Urinary bladder (tissue), 4 donors: ENCODE measurements around the gene AOX1. TPM values are rescaled to one million over a fixed set of nuclear protein-coding genes. Genes with fewer than 3 reads are reported as not detected.

Experiments
- DNase-seq: peaks from one replicate; pipeline ENCODE4 v3.0.0-alpha.2; 2015; ENCODE audit errors: extremely low spot score
- H3K27ac ChIP-seq: one replicate; pipeline ENCODE4 v1.5.1; 2013; ENCODE audit warnings: low read depth, mild to moderate bottlenecking, moderate library complexity
- H3K36me3 ChIP-seq: one replicate; pipeline ENCODE4 v1.6.1; 2013; ENCODE audit warnings: mild to moderate bottlenecking, moderate library complexity; ENCODE audit not compliant: insufficient read depth
- H3K4me1 ChIP-seq: one replicate; pipeline ENCODE4 v1.6.1; 2013; ENCODE audit warnings: mild to moderate bottlenecking, moderate library complexity; ENCODE audit not compliant: insufficient read depth
- H3K4me3 ChIP-seq: one replicate; pipeline ENCODE4 v1.5.1; 2013; ENCODE audit warnings: low read depth, low read length
- WGBS: extraction: QIAGEN DNeasy Blood & Tissue Kit; methylation state at CpG from one replicate; pipeline ENCODE4 v1.1.7; 2013; 5-methylcytosine and 5-hydroxymethylcytosine counted together
- polyA plus RNA-seq: library from polyadenylated mRNA; stranded (reverse); fragments of 200-250 nt; gene quantifications from one replicate; pipeline ENCODE4 v1.2.3, GENCODE V29; 2013
- total RNA-seq: library from RNA; depleted of rRNA; stranded (reverse); fragments of >200 nt; gene quantifications from one replicate; pipeline ENCODE4 v1.2.3, GENCODE V29; 2014
- donor health status: healthy with polysubstance abuse.
- donor health status: healthy.

AOX1 gene
- total and polyA plus RNA-seq, 2 donors, result 6.0 to 140 TPM

DNA sequence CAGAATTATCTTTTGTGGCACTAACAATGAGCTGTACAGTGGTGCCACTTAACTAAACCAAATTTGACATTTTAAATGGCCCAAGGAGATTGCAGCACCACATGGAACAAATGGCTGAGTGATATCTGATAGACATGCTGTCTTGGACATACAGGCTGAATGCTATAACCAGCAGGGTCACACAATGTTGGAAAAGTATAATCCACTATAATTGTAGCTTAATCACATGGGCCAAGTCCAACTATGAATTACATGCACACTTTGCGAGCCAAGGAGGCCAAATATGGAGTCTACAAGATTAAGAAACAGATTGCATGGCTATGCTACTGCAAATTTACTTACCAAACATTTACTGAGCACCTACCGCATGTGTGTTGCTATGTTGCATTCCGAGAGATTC lies 69.0 kb downstream of the AOX1 start:
- DNase-seq, result no peak
- 92% methylated on average over 3 of the region's 3 CpGs for WGBS
- Histone ChIP-seq H3K4me3 (no peak overlapping the region), H3K4me1 (no peaks in the 10 kb centered on the region), H3K36me3 (no peaks in the 10 kb centered on the region), H3K27ac (no peak overlapping the region)

DNA sequence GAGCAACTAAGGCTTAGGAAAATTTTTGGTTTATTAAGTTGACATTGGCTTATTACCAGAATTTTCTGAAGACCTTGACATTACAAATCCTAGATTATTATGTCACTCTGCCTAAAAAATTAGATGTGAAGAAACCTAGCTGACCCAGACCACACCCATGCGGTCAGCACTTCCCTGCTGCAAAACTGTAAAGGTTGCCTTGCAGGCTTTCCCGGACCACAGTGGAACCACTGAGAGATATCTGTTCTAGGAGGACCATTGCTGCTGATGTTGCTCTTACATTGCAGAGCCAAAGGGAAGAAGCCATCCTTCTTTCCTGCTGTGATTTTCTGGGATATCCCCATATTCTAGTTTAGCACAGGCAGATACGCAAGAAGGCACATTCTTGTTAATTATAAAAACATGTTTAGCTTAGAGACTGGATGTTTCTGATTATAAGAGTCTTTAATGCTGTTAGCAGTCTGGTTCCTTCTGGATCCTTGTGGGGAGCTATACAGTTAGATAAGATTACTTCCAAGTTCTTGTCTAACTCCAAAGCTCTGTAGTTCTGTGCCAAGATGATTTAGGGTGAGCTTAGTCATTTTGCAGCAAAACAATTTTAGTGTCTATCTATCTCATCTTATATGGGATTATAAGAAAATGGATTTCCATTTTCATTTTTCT lies 70.2 kb downstream of the AOX1 start:
- no peak overlapping the region for H3K4me3 ChIP-seq
- WGBS, result 61% methylated on average over 3 of the region's 3 CpGs
- H3K4me1 ChIP-seq, result no peaks in the 10 kb centered on the region
- H3K36me3 ChIP-seq, result no peaks in the 10 kb centered on the region
- DNase-seq, result no peak
- no peak overlapping the region for H3K27ac ChIP-seq

DNA sequence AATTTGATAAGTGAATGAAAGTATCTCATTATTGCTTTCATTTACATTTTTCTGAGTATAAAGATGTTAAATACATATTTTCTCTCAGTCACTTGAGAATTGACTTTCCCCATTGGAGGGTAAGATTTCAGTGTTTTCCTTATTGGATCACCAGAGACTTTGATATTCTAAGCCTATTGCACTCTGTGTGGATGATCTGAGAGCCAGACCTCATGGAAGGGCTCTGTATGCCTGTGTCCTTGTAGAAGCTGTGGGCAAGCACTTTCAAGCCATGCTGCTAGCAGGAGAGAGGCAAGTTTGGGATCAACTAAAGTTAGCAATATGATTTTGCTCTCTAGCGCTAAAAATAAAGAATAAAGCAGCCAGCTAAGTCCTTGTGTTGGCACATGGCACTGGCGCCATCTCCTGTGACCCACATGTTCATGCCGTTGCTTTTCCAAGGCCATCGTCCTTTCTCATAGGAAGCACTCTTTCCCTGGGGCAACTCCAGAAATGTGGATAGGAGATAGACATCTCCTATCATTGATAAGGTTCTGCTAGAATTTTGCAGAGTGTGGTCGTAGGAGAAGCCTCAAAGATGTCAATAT lies 72.6 kb downstream of the AOX1 start:
- Histone ChIP-seq H3K27ac (no peak overlapping the region), H3K36me3 (no peaks in the 10 kb centered on the region), H3K4me3 (no peak overlapping the region), H3K4me1 (no peaks in the 10 kb centered on the region)
- no peak for DNase-seq
- WGBS, result 79% methylated on average over 5 of the region's 5 CpGs

DNA sequence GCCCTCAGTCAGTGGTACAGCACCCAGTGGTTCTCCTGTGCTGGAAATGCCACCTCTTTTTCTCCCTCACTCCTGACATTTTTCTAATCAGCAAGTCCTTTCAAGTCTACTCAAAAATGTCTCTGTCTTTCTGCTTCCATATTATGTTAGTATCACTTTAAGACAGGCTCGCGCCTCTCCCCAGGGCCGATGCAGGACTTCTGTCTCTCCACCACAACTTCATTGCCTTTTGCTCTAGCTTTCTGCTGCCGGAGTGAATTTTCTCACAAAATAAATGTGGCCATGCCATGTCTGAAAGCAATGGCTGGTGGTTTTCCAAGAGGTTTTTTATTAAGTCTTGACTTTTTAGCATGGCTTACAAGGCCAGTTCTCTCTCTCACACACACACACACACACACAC lies 73.6 kb downstream of the AOX1 start:
- H3K36me3 ChIP-seq, result no peaks in the 10 kb centered on the region
- no peaks in the 10 kb centered on the region for H3K4me1 ChIP-seq
- no peak for DNase-seq
- H3K27ac ChIP-seq, result no peak overlapping the region
- no peak overlapping the region for H3K4me3 ChIP-seq
- WGBS, result 61% methylated on average over 4 of the region's 4 CpGs

DNA sequence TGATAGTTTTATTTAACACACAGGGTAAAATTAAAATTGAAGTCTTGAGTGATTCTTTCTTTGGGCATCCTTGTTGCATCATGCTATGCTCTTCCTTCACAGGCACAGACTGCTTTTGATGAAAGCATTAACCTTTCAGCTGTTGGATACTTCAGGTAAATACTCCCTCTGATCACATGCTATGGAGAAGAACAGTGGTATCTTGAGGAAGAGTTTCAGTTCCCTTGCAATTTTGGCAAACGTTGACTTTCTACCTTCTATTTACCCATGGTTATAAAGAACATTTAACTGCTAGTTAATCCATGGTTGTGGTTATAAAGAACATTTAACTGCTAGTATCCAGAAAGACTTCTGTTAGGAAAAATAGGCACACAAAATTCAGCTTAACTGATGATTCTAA lies 75.7 kb downstream of the AOX1 start:
- H3K27ac ChIP-seq, result no peak overlapping the region
- H3K36me3 ChIP-seq, result no peaks in the 10 kb centered on the region
- DNase-seq, result no peak
- H3K4me1 ChIP-seq, result no peaks in the 10 kb centered on the region
- WGBS, result 58% methylated on average over 1 of the region's 1 CpG
- H3K4me3 ChIP-seq, result no peak overlapping the region

DNA sequence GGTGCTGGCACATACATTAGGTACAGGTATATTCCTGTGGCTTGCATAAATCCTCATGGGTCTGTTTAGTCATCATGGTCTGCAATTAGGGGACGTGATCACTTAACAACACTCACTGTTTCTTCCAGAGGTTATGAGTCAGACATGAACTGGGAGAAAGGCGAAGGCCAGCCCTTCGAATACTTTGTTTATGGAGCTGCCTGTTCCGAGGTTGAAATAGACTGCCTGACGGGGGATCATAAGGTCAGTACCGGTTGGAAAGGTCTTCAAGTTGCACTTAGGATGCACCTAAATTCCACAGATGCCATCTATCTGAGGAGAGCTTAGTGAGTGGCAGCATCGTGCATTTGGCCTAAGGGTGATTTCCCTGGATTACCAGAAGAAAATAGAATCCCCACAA lies 76.9 kb downstream of the AOX1 start:
- no peak for DNase-seq
- Histone ChIP-seq H3K36me3 (no peaks in the 10 kb centered on the region), H3K4me1 (no peaks in the 10 kb centered on the region), H3K4me3 (no peak overlapping the region), H3K27ac (no peak overlapping the region)
- 56% methylated on average over 7 of the region's 7 CpGs for WGBS

DNA sequence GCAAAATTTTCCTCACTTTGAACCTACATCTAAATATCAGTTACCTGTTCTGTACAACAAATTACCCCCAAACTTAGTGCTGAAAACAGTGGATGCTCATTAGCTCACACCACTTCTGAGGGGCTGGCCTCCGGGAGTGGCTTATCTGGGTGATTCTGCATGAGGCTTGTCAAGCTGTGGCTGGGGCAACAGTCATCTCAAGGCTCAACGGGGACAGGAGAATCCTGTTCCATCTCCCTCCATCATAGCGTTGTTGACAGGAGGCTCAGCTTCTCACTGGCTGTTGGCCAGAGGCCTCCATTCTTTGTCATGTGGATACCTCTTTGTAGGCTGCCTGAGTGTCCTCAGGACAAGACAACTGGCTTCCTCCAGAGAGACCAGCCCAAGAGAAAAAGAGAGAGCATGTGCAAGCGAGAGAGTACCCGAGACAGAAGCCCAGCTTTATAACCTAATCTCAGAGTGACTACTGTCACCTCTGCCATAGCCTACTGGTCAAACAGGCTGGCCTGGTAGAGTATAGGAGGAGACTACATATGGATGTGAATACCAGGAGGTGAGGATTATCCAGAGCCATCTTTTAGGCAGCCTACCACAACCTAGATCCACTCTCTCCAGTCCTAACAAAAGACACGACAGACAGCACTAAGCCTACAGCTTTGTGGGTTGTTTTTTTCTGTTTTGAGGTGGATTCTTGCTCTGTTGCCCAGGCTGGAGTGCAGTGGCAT lies 79.1 kb downstream of the AOX1 start:
- Histone ChIP-seq H3K27ac (no peak overlapping the region), H3K4me1 (no peaks in the 10 kb centered on the region), H3K4me3 (no peak overlapping the region), H3K36me3 (no peaks in the 10 kb centered on the region)
- no peak for DNase-seq
- WGBS, result 85% methylated on average over 6 of the region's 6 CpGs

DNA sequence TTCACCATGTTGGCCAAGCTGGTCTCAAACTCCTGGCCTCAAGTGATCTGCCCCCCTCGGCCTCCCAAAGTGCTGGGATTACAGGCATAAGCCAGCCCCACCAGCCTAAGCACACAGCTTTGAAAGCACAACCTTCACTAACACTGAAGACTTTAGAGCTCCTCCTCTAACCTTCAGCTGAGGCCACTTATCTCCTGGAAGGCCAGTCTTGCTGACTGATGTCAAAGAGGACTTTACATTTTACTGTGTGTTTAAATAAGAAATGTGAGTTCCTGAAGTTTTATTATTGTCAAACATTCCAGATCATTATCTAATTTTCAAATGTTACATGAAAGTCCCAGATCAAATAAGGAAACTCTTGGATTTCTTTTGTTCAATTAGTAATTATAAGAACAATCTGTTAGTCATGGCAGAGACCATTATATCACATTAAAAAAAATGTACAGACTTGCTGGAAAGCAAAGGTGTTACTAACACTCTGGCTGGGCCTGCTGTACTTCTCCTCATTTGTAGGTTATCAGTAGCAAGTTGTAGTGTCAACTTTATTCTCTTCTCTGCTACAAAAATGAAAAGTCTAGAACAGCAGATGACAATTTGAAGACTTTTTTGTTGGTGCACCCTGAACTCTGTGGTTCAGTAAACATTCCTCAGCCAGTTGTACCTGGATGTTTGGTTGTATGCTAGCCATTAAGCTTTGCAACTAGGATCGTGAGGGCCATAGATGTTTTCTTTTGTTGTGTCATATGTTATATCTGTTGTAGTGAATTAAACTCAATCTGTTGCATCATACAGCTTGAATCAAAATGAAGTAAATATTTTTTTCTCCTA lies 80.0 kb downstream of the AOX1 start:
- no peak for DNase-seq
- Histone ChIP-seq H3K27ac (no peak overlapping the region), H3K4me1 (no peaks in the 10 kb centered on the region), H3K36me3 (no peaks in the 10 kb centered on the region), H3K4me3 (no peak overlapping the region)
- WGBS, result 70% methylated on average over 2 of the region's 2 CpGs

DNA sequence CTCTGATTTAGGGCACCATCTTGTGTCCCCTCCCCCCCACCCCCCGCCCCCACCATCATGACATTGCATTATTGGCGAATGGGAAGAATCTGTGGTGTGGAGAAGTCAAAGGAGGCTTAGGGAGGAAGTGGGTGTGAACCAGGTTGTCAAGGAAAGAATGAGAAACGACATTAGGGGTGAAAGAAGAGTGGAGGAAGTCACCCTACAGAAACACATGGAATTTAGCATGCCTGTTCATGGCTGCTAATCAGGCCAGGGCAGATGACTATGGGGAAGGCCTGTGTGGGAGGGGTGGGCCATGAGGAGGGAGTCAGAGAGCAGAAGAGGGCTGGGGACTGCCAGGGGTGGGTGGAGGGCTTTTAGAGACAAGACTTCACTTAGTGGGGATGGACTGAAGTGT lies 81.6 kb downstream of the AOX1 start:
- no peak for DNase-seq
- Histone ChIP-seq H3K27ac (no peak overlapping the region), H3K36me3 (no peaks in the 10 kb centered on the region), H3K4me1 (no peaks in the 10 kb centered on the region), H3K4me3 (no peak overlapping the region)
- 73% methylated on average over 3 of the region's 3 CpGs for WGBS

DNA sequence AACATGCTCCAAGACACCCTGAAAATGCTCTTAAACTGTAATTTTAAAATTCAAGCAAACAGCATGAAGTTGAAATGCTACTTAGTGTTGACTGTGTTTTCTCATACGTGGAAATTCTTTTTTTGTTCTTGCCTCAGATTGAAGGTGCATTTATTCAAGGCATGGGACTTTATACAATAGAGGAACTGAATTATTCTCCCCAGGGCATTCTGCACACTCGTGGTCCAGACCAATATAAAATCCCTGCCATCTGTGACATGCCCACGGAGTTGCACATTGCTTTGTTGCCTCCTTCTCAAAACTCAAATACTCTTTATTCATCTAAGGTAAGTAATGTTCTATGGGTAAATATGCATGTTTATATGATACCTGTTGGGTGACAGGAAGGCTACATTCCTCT lies 82.7 kb downstream of the AOX1 start:
- WGBS, result 82% methylated on average over 3 of the region's 3 CpGs
- Histone ChIP-seq H3K27ac (no peak overlapping the region), H3K36me3 (no peaks in the 10 kb centered on the region), H3K4me1 (no peaks in the 10 kb centered on the region), H3K4me3 (no peak overlapping the region)
- no peak for DNase-seq

DNA sequence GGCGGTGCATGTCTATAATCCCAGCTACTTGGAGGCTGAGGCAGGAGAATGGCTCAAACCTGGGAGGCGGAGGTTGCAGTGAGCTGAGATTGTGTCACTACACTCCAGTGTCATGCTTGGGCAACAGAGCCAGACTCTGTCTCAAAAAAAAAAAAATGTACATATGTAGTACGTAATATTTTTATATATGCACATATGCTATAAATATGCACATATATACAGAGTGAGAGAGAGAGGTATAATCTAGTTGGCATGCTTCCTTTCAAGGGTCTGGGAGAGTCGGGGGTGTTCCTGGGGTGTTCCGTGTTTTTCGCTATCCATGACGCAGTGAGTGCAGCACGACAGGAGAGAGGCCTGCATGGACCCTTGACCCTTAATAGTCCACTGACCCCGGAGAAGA lies 83.5 kb downstream of the AOX1 start:
- WGBS, result 89% methylated on average over 9 of the region's 9 CpGs
- Histone ChIP-seq H3K4me1 (no peaks in the 10 kb centered on the region), H3K27ac (no peak overlapping the region), H3K4me3 (no peak overlapping the region), H3K36me3 (no peaks in the 10 kb centered on the region)
- DNase-seq, result no peak

DNA sequence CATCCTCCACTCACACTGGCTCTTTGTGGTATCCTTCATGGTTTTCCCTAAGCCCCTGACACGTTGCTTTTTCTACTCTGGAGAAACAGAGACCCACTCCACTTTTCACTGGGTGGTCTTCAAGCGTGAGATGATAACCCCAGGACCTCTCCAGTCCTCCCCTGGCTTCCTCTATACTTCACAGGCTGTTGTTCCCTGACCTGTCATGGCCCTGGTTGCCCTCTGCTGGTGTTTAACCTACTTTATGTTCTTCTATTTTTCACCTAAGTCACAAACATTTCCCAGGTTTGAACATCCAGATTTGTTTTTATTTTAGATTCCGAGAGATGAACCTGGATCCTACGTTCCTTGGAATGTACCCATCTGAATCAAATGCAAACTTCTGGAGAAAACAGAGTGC lies 84.5 kb downstream of the AOX1 start:
- no peak overlapping the region for H3K27ac ChIP-seq
- H3K36me3 ChIP-seq, result no peaks in the 10 kb centered on the region
- no peak overlapping the region for H3K4me3 ChIP-seq
- H3K4me1 ChIP-seq, result no peaks in the 10 kb centered on the region
- WGBS, result 51% methylated on average over 4 of the region's 4 CpGs
- DNase-seq, result no peak

DNA sequence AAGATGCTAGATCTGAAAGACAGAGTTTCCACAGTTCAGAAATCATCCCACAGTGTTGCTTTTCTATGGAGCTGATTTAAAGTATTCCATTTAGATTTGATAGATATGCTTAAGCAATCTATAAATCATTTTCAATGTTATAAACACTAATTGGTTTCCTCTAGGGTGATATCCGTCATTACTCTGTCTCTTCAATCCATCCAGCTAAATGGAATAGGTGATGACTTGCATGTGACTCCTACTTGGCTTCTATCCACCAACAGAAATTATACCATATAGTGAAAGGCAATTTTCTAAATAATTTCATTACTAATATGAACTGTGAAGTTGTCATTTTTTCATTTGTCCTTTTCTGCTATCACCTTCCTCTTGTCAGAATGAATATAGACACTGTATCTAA lies 84.9 kb downstream of the AOX1 start:
- WGBS, result 73% methylated on average over 1 of the region's 1 CpG
- Histone ChIP-seq H3K4me1 (no peaks in the 10 kb centered on the region), H3K27ac (no peak overlapping the region), H3K36me3 (no peaks in the 10 kb centered on the region), H3K4me3 (no peak overlapping the region)
- no peak for DNase-seq

DNA sequence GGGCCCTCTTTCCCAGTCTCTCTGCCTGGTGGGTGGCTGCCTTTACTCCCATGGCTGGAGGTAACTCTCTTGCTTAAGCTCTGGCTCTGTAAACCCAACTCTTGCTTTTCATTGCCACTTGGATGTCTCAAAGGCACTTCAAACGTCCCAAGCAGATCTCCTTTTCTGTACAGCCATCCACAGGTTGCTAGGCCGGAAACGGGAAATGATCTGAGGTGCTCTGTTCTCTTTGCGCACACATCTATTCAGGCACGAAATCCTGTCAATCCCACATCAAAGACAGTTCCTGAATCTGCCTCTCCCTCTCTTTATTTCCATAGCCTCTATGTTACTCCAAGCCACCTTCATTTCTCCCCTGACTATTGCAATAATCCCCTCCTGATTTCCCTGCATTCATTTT lies 87.4 kb downstream of the AOX1 start:
- 77% methylated on average over 5 of the region's 5 CpGs for WGBS
- DNase-seq, result no peak

More for the DNA sequence above, 87.4 kb downstream of the AOX1 start:
- no peaks in the 10 kb centered on the region for H3K4me1 ChIP-seq
- no peaks in the 10 kb centered on the region for H3K36me3 ChIP-seq
- no peak overlapping the region for H3K4me3 ChIP-seq
- no peak overlapping the region for H3K27ac ChIP-seq
